ENCODE results near the gene ARHGAP24.

Gene ARHGAP24

DNA sequence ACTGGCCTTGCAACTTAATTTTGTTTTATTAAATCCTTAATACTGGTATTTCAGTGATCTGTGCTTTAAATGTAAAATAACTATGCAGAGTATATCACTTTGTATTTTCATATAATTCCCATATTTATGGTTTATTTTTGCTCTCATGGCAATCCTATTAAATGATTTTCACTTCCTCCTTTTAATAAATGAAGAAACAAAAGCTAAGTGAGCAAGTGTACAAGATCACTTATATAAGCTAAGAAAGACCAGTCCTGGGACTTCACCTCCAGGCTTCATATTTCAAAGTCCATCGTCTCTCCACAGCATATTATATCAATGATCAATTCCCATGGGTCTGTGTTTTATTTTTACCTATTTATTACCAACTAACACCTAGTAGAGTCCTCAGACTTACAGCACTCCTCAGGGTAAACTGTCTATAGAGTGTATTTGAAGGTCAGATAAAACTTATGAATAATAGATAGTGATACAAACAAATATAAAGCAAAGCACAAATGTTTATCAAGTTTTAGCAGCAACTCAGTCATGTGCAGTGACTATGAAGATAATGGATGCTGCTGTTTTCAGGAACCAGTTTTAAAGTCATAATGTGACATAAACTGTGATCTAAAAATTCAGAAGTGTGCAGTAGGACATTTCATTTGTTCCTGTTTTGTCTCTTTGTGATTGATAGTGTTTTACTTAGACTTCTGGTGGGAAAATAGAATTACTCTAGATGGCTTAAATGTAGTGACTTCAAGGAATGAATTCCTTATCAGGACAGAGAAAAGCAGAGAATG lies 56.8 kb downstream of the ARHGAP24 start:
- Mint-ChIP-seq H3K4me3 (no peak overlapping the region), H3K9me3 (peaks cover 21% of the 10 kb centered on the region), H3K4me1 (no peaks in the 10 kb centered on the region), H3K27ac (no peak overlapping the region), H3K36me3 (no peaks in the 10 kb centered on the region)
- ATAC-seq, result no peak
- no peak for DNase-seq (ENCODE audit: low spot score in 2 of 2)

DNA sequence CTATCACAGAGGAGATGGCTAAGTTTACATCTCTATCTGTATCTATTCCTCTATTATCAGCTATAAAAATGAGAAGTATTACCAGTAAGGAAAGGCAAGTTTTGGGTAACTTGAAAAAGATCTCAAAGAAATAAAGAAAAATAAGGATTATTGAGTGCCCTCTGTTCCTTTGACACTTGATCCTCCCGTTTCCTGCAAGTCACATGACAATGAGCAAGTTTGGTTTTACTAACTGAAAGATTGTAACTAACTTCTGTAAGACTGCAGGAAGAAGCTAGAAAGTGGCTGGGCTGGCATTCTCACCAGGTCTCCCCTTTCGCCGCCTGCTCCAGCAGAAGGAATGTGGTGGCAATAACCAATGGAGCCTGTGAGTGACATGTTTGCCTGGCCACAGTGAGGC lies 59.2 kb downstream of the ARHGAP24 start:
- no peak for ATAC-seq
- peaks cover 13% of the 10 kb centered on the region for H3K9me3 Mint-ChIP-seq

DNA sequence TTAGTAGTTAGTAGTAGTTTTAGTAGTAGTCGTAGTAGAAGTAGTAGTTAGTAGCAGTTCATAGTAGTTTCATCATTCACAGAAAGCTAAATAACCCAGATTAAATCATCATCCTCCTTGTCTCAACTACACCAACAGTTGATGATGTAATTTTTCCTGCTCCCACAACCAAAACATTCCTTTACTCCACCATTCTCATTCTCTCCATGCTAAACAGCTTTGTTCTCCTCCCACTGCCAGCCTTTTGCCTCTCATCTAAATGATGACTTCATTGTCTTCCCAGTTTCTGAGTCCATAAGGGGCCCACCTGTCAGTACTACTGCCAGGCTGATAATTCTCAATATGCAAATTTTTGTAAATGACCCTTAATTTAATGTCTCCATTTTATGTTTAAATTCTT lies 68.9 kb downstream of the ARHGAP24 start:
- Mint-ChIP-seq H3K27ac (no peak overlapping the region), H3K9me3 (peaks cover 10% of the 10 kb centered on the region), H3K4me1 (no peaks in the 10 kb centered on the region), H3K36me3 (no peaks in the 10 kb centered on the region), H3K4me3 (no peak overlapping the region)
- ATAC-seq (no peak), DNase-seq (ENCODE audit: low spot score in 2 of 2) (no peak)

More for the DNA sequence above, 59.2 kb downstream of the ARHGAP24 start:
- H3K4me3 Mint-ChIP-seq, result no peak overlapping the region
- DNase-seq (ENCODE audit: low spot score in 2 of 2), result no peak
- no peaks in the 10 kb centered on the region for H3K36me3 Mint-ChIP-seq
- H3K4me1 Mint-ChIP-seq, result no peaks in the 10 kb centered on the region
- no peak overlapping the region for H3K27ac Mint-ChIP-seq

DNA sequence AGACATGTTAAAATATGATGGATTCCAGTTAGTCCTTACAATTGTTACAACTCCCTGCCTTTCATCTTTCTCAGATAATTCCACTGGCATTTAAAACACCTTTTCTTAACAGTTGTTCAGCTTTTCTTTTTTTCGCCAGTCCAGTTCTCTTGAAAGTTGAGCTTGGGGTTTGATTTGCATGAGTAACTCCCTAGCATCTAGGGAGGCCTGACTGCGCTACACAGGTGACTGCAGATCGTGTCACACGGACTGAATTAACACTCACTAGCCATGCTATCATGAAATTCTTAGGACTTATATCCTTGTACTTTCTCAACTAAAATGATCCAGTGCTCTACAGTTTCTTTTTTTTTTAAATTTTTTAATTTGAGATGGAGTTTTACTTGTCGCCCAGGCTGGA lies 69.8 kb downstream of the ARHGAP24 start:
- no peaks in the 10 kb centered on the region for H3K4me1 Mint-ChIP-seq
- ATAC-seq (no peak), DNase-seq (ENCODE audit: low spot score in 2 of 2) (no peak)
- no peaks in the 10 kb centered on the region for H3K36me3 Mint-ChIP-seq
- no peak overlapping the region for H3K27ac Mint-ChIP-seq
- H3K9me3 Mint-ChIP-seq, result peaks cover 12% of the 10 kb centered on the region
- H3K4me3 Mint-ChIP-seq, result no peak overlapping the region

DNA sequence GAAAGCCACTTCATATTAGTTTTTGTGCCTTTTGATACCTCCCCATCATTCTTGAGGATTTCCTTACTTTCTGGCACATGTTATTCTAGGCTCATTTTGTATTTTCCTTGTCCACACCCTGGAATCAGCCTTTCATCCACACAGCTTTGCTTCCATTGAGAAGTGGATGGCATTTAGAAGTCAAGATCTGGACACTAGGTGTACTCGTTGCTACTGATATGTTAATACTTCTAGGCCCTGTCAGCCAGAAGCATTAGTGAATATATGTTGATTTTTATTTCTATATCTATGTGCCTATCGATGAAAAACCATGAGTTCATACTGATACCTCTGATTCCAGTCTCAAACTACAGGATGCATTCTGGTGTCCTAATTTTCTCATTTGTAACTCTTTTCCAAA lies 73.2 kb downstream of the ARHGAP24 start:
- H3K27ac Mint-ChIP-seq, result no peak overlapping the region
- DNase-seq (ENCODE audit: low spot score in 2 of 2) (no peak), ATAC-seq (no peak)
- peaks cover 22% of the 10 kb centered on the region for H3K9me3 Mint-ChIP-seq
- no peaks in the 10 kb centered on the region for H3K36me3 Mint-ChIP-seq
- no peaks in the 10 kb centered on the region for H3K4me1 Mint-ChIP-seq
- no peak overlapping the region for H3K4me3 Mint-ChIP-seq

DNA sequence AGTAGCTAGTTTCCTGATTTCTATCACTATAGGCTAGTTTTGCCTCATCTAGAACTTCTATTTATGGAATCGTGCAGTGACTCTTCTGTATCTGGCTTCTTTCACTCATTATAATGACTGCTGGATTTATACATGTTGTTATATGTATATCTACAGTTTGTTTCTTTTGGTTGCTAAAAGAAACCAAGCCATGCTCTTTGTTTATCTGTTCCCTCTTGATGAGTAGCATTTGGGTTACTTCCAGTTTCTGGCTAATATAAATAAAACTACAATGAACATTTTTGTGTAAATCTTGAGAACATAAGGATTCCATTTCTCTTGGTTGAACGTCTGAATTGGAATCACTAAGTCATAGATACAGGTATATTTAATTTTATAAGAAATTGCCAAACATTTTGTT lies 73.9 kb downstream of the ARHGAP24 start:
- H3K27ac Mint-ChIP-seq, result no peak overlapping the region
- H3K4me3 Mint-ChIP-seq, result no peak overlapping the region
- peaks cover 23% of the 10 kb centered on the region for H3K9me3 Mint-ChIP-seq
- DNase-seq (ENCODE audit: low spot score in 2 of 2) (no peak), ATAC-seq (no peak)
- H3K4me1 Mint-ChIP-seq, result no peaks in the 10 kb centered on the region
- H3K36me3 Mint-ChIP-seq, result no peaks in the 10 kb centered on the region

DNA sequence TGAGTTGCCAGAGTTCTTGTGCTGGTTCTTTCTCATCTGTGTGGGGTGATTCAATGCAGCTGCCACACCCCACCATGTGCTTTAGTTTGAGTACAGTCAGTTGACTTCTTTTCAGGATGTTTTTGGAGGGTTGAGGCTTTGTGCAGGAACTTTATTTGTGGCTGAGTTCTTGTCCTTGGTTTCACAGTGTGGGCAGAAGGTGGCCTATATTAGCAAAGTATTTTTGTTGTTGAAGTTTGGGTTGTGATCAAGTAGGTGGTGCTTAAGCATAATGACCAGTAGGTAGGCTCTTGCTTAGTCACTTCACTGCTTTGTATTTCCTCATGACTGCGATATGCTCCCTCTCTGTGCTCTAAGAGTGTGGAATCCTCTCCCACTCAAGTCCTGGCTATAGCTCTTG lies 80.3 kb downstream of the ARHGAP24 start:
- Mint-ChIP-seq H3K4me1 (no peaks in the 10 kb centered on the region), H3K4me3 (no peak overlapping the region), H3K36me3 (no peaks in the 10 kb centered on the region), H3K27ac (no peak overlapping the region), H3K9me3 (peaks cover 26% of the 10 kb centered on the region)
- no peak for DNase-seq (ENCODE audit: low spot score in 2 of 2)
- no peak for ATAC-seq

DNA sequence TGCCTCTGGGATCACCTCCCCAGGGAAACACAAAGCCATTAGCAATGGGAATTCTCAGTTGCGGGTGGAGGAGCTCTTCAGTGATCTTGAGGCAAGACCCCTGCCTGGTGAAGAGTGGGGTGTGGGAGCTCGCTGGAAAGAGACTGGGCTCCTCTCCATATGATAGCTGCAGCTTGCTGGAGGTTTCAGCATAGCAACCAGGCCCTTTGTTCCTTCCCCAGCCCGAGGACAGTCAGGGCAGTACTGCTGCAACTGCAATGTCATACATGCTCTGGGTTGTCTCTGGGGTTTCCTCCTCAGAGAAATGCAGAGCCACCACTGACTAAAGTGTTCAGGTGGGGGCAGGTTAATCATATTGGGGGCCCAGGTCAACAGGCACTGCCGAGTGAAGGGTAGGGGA lies 81.3 kb downstream of the ARHGAP24 start:
- no peak for ATAC-seq
- DNase-seq (ENCODE audit: low spot score in 2 of 2), result no peak
- Mint-ChIP-seq H3K9me3 (peaks cover 26% of the 10 kb centered on the region), H3K4me3 (no peak overlapping the region), H3K4me1 (no peaks in the 10 kb centered on the region), H3K27ac (no peak overlapping the region), H3K36me3 (no peaks in the 10 kb centered on the region)

DNA sequence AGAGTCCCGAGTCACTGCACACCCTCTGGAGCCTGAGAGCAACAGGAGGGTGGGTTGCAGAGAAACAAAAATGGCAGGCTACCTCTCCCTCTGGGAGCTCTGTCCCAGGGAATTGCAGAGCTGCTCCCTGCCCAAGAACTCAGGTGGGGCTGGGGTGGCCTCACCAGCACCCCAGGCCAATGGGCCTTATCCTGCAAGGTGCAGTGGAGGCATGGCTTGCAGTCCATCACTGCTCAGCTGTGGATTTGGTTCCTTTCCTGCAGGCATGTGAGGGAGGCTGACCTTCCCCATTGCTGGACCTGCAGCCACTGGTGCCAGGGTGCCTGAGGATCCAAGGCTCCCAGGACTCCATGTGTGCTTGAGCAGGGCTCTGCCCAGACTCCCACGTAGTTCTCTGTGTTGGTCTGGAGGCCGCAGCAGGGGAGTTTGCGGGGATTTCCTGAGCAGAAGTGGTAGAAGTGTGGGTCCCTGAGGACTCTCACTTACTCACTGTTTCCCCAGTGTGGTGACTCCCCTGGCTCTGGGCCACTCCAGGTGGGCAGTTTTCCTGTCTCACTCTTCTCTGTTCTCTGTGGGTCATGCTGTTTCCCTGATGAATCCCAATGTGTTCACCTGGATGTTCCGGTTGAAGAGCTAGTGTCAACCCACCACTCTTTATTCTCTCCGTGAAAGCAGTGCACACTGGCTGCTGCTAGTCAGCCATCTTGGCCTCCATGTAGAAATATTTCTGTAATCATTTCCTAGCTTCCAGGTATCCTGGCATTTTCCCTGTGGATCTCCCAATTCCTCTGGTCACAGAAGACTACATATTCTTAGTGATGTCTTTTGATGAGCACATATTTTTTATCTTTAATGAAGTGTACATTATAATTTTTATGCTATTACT lies 82.3 kb downstream of the ARHGAP24 start:
- Mint-ChIP-seq H3K27ac (no peak overlapping the region), H3K9me3 (peaks cover 21% of the 10 kb centered on the region), H3K36me3 (no peaks in the 10 kb centered on the region), H3K4me1 (no peaks in the 10 kb centered on the region), H3K4me3 (no peak overlapping the region)
- ATAC-seq (peak; percentile 72), DNase-seq (ENCODE audit: low spot score in 2 of 2) (no peak)

DNA sequence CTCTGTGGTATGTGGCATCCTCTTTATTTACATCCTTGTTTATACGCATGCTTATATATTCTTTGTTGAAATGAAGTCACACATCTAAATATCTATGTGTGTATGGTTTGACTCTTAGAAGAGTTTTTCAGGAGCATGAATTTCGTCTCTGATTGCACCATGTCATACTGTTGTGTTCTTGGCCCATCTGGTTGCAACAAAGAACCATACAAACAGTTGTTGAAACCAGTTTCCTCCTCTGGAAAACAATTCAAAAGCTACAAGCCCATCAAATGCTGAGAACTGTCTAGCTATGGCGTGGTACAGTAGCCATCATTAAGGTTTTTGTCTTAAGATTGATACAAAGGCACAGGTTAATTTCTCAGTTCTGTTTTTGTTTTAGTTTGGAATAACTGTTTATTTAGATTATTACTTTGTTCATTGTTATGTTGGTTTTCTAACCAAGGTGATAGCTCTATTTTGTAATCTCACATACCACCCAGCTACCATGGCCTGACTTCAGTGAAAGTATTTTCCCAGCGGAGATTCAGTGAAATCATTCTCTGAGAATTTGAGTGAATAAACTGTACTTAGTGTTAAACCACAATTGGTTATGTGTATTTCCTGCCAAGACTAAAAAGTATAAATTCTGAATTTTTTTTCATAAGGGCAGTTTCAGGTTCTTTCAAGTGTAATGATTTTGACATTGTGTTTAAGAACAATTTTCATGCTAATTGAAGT lies 91.0 kb downstream of the ARHGAP24 start:
- no peaks in the 10 kb centered on the region for H3K4me1 Mint-ChIP-seq
- no peak for DNase-seq (ENCODE audit: low spot score in 2 of 2)
- H3K4me3 Mint-ChIP-seq, result no peak overlapping the region
- peaks cover 14% of the 10 kb centered on the region for H3K9me3 Mint-ChIP-seq
- no peak overlapping the region for H3K27ac Mint-ChIP-seq
- ATAC-seq, result no peak
- no peaks in the 10 kb centered on the region for H3K36me3 Mint-ChIP-seq

DNA sequence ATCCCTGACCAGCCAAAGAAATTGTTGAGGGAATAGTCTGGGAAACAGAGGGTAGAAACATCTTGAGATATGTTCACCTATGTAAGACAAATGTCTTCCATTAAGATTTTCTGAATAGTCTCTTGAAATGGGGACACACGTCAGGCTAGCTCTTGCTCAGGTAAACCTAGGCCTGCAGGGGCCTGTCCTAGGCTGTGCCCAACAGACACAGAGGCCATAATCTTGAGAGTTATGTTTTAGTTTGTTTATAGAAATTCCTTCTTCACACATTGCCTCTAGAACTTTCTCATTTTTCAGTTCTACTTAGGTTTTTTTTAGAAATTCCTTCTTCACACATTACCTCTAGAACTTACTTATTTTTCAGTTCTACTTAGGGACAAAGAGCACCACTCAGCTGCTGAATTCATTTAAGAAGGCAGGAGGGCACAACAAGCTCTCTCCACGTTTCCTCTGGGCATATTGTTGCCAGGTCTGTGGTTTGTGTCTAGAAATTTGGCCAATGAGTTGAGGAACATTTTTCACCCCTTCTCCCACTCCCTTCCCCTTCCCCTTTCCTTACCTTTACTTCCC lies 94.9 kb downstream of the ARHGAP24 start:
- no peaks in the 10 kb centered on the region for H3K36me3 Mint-ChIP-seq
- H3K27ac Mint-ChIP-seq, result no peak overlapping the region
- ATAC-seq (no peak), DNase-seq (ENCODE audit: low spot score in 2 of 2) (no peak)
- H3K4me1 Mint-ChIP-seq, result no peaks in the 10 kb centered on the region
- peaks cover 9% of the 10 kb centered on the region for H3K9me3 Mint-ChIP-seq
- H3K4me3 Mint-ChIP-seq, result no peak overlapping the region

DNA sequence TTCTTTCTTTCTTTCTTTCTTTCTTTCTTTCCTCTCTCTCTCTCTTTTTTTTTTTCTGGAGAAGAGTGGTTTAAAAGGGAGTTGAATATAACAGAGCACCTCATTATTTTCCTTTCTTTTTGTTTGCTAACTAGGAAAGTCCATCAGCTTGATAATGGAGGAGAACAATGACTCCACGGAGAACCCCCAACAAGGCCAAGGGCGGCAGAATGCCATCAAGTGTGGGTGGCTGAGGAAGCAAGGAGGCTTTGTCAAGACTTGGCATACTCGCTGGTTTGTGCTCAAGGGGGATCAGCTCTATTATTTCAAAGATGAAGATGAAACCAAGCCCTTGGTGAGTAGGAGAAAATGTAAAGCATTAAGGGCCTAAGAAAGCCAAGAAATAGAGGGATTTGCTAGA lies 95.4 kb downstream of the ARHGAP24 start:
- Mint-ChIP-seq H3K9me3 (peaks cover 9% of the 10 kb centered on the region), H3K4me3 (no peak overlapping the region), H3K36me3 (no peaks in the 10 kb centered on the region), H3K27ac (no peak overlapping the region), H3K4me1 (no peaks in the 10 kb centered on the region)
- no peak for ATAC-seq
- no peak for DNase-seq (ENCODE audit: low spot score in 2 of 2)

DNA sequence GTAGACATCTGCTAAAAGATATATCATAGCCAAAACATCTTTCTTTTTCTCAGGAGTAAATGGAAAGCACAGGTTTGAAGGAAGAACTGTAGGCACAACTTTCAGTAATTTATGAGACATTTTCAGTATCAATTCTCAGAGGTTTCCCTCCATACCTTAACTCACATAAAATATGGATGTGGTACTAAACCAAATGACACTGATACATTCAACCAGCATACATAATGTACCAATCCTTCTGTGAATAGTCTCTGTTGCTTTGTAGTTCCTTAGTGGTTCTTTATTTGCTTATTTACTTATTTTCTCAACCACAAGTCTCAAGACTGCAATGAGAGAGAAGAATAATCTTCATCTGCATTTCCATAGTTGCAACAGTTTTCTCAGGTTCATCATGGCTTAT lies 96.1 kb downstream of the ARHGAP24 start:
- H3K4me1 Mint-ChIP-seq, result no peaks in the 10 kb centered on the region
- ATAC-seq, result no peak
- H3K4me3 Mint-ChIP-seq, result no peak overlapping the region
- H3K36me3 Mint-ChIP-seq, result no peaks in the 10 kb centered on the region
- DNase-seq (ENCODE audit: low spot score in 2 of 2), result no peak
- peaks cover 9% of the 10 kb centered on the region for H3K9me3 Mint-ChIP-seq
- no peak overlapping the region for H3K27ac Mint-ChIP-seq

DNA sequence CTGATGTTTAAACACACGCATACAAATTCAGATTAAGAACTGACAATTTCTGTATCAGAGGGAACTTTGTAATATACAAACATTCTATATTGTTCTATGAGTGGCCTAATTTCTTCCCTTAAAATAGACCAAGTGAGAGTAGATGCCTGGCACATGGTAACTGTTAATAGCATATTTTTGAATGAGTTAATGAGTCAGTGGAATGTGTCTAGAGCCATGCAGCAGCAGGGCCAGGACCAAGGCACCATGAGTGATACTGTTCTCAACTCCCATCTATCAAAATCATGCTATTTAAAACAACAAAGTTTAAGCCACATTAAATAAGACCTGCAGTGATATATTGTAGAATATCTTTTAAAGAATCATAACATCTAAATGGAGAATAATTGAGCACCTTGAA lies 98.3 kb downstream of the ARHGAP24 start:
- no peak for DNase-seq (ENCODE audit: low spot score in 2 of 2)
- Mint-ChIP-seq H3K4me1 (no peaks in the 10 kb centered on the region), H3K9me3 (peaks cover 8% of the 10 kb centered on the region), H3K4me3 (no peak overlapping the region), H3K36me3 (no peaks in the 10 kb centered on the region), H3K27ac (no peak overlapping the region)
- ATAC-seq, result no peak

DNA sequence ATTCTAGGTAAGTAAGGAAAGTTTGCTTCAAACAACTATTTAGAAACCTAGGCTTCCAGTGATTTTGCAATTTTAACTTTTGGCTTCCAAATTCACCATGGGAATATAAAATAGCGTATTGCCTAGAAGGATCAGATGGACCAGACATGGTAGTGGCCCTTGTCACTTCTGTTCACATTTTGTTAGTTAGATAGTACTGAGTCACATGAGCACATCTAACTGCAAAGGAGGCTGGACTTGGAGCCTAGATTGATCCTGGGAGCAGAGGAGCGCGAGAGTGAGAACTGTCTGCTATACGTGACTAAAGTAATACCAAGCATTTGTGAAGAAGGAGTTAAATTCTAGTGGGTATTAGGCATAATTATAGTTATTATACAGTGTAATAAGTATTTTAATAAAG lies 102.4 kb downstream of the ARHGAP24 start:
- no peak overlapping the region for H3K4me3 Mint-ChIP-seq
- ATAC-seq (no peak), DNase-seq (ENCODE audit: low spot score in 2 of 2) (no peak)
- H3K4me1 Mint-ChIP-seq, result no peaks in the 10 kb centered on the region
- H3K9me3 Mint-ChIP-seq, result no peaks in the 10 kb centered on the region
- H3K36me3 Mint-ChIP-seq, result no peaks in the 10 kb centered on the region
- H3K27ac Mint-ChIP-seq, result no peak overlapping the region
